WTC11 (cell line): ENCODE measurements around the gene POGZ.

Experiments used
- GABPB1 ChIP-seq: sonication (generic); formaldehyde crosslinking; IDR thresholded peaks from 2 replicates; pipeline ENCODE4 v1.8.1; 2023; ENCODE audit warnings: mild to moderate bottlenecking, missing genetic modification reagents
- TF ChIP-seq, protein P1 (sequence below): fragments of 200-600 bp; IDR thresholded peaks from 2 replicates; pipeline ENCODE4 v1.8.0; 2022; ENCODE audit warnings: antibody characterized with exemption

DNA sequence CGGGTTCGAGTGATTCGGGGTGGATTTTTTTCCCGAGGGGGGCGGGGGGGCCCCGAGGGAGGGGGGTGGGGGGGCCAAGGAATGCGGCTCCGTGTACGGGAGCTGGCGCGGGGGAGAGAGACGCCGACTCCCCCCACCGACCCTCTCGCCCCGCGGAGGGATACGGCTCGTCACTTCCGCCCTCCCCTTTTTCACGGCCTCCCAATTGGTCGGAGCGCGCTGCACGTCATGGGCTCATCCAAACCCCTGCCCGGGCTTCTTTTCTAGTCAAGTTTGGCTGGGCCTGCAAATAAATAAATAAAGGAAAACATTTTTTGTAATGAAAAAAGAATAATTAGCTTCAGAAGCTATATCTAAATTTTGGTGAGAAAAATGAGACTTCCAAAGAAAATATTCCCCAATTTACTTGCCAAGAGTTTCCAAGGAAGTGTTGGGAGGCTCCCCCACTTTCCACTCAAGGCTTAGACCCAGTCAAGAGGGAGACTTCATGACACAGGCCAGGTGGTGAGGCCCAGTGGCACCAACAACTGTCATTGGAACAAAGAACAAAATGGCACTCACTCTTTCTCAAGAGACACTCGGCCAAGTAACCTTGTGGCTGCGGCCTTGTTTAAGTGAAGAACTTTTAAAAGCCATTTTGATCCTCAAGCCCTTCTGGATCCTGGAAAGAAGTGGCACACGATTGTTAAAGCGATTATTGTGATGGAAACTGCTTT lies at the start of gene POGZ:
- no peak for TF ChIP-seq GABPB1
- TF ChIP-seq, protein P1, sequence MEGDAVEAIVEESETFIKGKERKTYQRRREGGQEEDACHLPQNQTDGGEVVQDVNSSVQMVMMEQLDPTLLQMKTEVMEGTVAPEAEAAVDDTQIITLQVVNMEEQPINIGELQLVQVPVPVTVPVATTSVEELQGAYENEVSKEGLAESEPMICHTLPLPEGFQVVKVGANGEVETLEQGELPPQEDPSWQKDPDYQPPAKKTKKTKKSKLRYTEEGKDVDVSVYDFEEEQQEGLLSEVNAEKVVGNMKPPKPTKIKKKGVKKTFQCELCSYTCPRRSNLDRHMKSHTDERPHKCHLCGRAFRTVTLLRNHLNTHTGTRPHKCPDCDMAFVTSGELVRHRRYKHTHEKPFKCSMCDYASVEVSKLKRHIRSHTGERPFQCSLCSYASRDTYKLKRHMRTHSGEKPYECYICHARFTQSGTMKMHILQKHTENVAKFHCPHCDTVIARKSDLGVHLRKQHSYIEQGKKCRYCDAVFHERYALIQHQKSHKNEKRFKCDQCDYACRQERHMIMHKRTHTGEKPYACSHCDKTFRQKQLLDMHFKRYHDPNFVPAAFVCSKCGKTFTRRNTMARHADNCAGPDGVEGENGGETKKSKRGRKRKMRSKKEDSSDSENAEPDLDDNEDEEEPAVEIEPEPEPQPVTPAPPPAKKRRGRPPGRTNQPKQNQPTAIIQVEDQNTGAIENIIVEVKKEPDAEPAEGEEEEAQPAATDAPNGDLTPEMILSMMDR: no peak
